ENCODE results near the gene YAF2.

YAF2 gene, protein sequence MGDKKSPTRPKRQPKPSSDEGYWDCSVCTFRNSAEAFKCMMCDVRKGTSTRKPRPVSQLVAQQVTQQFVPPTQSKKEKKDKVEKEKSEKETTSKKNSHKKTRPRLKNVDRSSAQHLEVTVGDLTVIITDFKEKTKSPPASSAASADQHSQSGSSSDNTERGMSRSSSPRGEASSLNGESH

DNA sequence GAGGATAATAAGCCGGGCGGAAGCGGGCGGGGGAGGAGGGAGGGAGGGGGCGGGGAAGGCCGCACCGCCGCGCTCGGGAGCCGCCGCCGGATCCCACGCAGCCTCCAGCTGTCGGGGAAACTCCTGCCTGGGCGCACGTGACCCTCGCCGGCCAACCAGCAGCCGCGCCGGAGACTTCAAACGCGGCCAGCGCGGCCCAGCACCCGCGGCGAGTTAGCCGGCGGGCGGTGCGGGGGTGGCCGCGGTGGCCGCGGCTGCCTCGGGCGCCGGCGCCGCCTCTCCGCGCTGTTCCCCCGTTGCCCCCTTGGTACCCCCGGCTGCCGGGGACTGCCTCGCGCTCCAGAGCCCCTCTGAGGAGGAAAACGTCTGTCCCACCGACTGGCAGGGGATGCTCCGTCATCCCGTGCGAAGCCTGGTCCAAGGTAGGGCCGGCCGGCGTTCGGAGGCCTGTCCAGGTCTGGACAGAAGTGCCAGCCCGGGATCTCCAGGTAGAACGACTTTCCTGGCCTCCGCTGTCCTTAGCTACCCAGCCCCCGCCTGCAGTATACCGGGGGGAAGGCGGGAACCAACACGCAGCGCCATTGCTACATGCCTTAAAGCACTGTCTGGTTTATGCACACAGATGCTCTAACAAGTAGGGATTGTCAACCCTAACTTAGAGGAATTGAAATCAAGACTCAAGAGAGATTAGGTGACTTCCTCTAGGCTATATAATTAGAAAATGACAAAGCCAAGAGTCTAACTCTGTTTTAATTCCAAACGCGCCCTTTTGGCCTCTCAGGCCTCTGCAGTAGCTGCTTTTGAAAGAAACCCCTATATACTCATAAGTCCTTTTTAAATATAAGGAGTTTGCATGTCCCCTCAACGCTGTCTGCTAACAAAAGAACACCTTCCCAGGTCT, at the start of gene YAF2:
YAF2 (minus strand) TSS at position 9 of the 901 bp plus-strand sequence. CDS start 68 bp downstream, outside the sequence.
- in situ Hi-C loops (cut with MboI; ENCODE audit: low pct_unique_long_range_greater_than_20kb, low sequenced_read_pairs, unreplicated experiment), result no loop called here
- peak; percentile 93 for DNase-seq (ENCODE audit: low spot score)
- no peak for TF ChIP-seq CTCF (IDR thresholded peaks at IDR 0.05; ENCODE audit: extremely low read depth, insufficient read depth, missing control alignments)

- in situ Hi-C loops (cut with MboI; ENCODE audit: low pct_unique_long_range_greater_than_20kb, low sequenced_read_pairs, unreplicated experiment), result no loop called here
- TF ChIP-seq CTCF (IDR thresholded peaks at IDR 0.05; ENCODE audit: extremely low read depth, insufficient read depth, missing control alignments), result no peak
- no peak for DNase-seq (ENCODE audit: low spot score)
Measured at GRCh38 chr12:42286741-42287140, 48.7 kb upstream of the YAF2 start.

DNA sequence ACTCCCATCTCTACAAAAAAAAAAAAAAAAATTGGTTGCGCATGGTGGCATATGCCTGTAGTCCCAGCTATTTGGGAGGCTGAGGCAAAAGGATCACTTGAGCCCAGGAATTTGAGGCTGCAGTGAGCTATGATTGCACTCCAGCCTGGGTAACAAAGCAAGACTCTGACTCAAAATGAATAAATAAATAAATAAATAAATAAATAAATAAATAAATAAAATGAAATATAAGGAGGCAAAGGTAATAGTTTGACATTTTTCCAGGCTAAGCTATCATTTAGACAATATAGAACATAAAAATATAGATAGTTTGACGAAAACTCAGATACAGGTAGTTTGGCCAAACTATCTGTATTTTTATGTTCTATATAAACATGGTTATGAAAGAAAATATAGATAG, 47.4 kb upstream of the YAF2 start:
- TF ChIP-seq CTCF (IDR thresholded peaks at IDR 0.05; ENCODE audit: extremely low read depth, insufficient read depth, missing control alignments), result no peak
- in situ Hi-C loops (cut with MboI; ENCODE audit: low pct_unique_long_range_greater_than_20kb, low sequenced_read_pairs, unreplicated experiment), result no loop called here
- no peak for DNase-seq (ENCODE audit: low spot score)

DNA sequence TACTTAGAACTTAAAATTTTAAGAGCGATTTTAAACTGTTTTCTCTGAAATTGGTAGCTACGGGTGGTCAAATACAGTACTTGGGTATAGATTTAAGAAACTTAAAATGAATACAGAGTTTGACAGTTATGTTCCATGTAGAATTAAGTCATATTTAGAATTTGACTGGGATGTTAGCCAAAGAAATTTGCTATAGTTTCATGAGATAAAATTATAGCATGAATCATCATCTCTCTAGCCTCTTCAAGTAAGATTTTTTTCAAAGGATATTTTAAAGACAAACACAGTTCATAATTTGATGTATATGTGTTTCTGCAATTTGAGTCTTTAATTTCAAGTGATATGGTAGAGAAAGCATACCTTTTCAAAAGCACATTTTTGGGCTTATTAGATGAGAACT, 46.8 kb upstream of the YAF2 start:
- in situ Hi-C loops (cut with MboI; ENCODE audit: low pct_unique_long_range_greater_than_20kb, low sequenced_read_pairs, unreplicated experiment), result no loop called here
- TF ChIP-seq CTCF (IDR thresholded peaks at IDR 0.05; ENCODE audit: extremely low read depth, insufficient read depth, missing control alignments), result no peak
- no peak for DNase-seq (ENCODE audit: low spot score)

GRCh38 chr12:42284157-42284556, 46.1 kb upstream of the YAF2 start:
- TF ChIP-seq CTCF (IDR thresholded peaks at IDR 0.05; ENCODE audit: extremely low read depth, insufficient read depth, missing control alignments), result no peak
- no peak for DNase-seq (ENCODE audit: low spot score)
- in situ Hi-C loops (cut with MboI; ENCODE audit: low pct_unique_long_range_greater_than_20kb, low sequenced_read_pairs, unreplicated experiment), result no loop called here

- in situ Hi-C loops (cut with MboI; ENCODE audit: low pct_unique_long_range_greater_than_20kb, low sequenced_read_pairs, unreplicated experiment), result no loop called here
- no peak for DNase-seq (ENCODE audit: low spot score)
Measured at GRCh38 chr12:42283739-42284138, 45.7 kb upstream of the YAF2 start.

More at GRCh38 chr12:42283739-42284138, 45.7 kb upstream of the YAF2 start:
- TF ChIP-seq CTCF (IDR thresholded peaks at IDR 0.05; ENCODE audit: extremely low read depth, insufficient read depth, missing control alignments), result no peak

Data from GM13977 (cell line).